HepG2 (cell line): ENCODE measurements around the gene FHIP2A. TPM values are rescaled to one million over a fixed set of nuclear protein-coding genes. Genes with fewer than 3 reads are reported as not detected.

Experiments
- ATAC-seq: fragments of 200-7000 bp; cut with Tn5 transposase; 3 replicates; pipeline ENCODE4 v1.9.1; 2020; ENCODE audit warnings: mild to moderate bottlenecking, moderate library complexity
- BruUV-seq: library from RNA; stranded (reverse); fragments of 400-500 nt; replicated peaks from 2 replicates; lab custom pipeline; 2021; lab: Mats Ljungman, UMichigan
- CTCF ChIA-PET: fragments of 300-600 bp; formaldehyde crosslinking; extraction: SDS; loops from one replicate; lab custom pipeline; 2021; ENCODE audit warnings: low total read pairs, inconsistent platforms, low intra/inter-chr PET ratio; lab: Yijun Ruan, JAX
- POLR2A ChIA-PET: fragments of 350-600 bp; sonication (Branson Sonifier 250); formaldehyde crosslinking; loops from one replicate; lab custom pipeline; 2020; ENCODE audit warnings: antibody characterized with exemption, inconsistent platforms; lab: Yijun Ruan, JAX
- DNase-seq: peaks from one replicate; pipeline ENCODE4 v3.0.0-alpha.2; 2015; ENCODE audit warnings: low spot score
- FAIRE-seq: peaks from 3 replicates; lab custom pipeline; 2011; peaks lifted over from hg19 to GRCh38; lab: Jason Lieb, UNC
- H2AFZ ChIP-seq: one replicate; pipeline ENCODE4 v1.6.1; 2011; ENCODE audit warnings: low read length, inconsistent platforms
- H3K27ac ChIP-seq: fragments of 300-600 bp; 3 replicates; pipeline ENCODE4 v1.8.0; 2011; ENCODE audit warnings: mixed run types, mild to moderate bottlenecking, mixed read lengths, low read length, inconsistent platforms; ENCODE audit not compliant: insufficient read depth; ENCODE audit errors: extremely low read length
- H3K27me3 ChIP-seq, 2 experiments: fragments of 200-600 bp in 1 of 2; 2 replicates in 1 of 2; 3 replicates in 1 of 2; pipeline versions ENCODE4 v1.6.0 to v1.8.0; 2011; ENCODE audit warnings: low read length in 2 of 2, mild to moderate bottlenecking in 2 of 2, moderate library complexity in 2 of 2, inconsistent platforms in 1 of 2; ENCODE audit not compliant: insufficient read depth in 2 of 2, control insufficient read depth in 1 of 2
- H3K36me3 ChIP-seq, 2 experiments: fragments of 200-600 bp in 1 of 2; replicated peaks in 1 of 2; 2 replicates in 1 of 2; 3 replicates in 1 of 2; pipeline versions ENCODE4 v1.5.1 to v1.8.0; 2011; ENCODE audit warnings: low read length in 2 of 2, inconsistent platforms in 1 of 2; ENCODE audit not compliant: insufficient read depth in 2 of 2, control insufficient read depth in 1 of 2
- H3K4me1 ChIP-seq: 2 replicates; pipeline ENCODE4 v1.5.1; 2012; ENCODE audit warnings: low read length, inconsistent platforms; ENCODE audit not compliant: insufficient read depth
- H3K4me2 ChIP-seq: 2 replicates; pipeline ENCODE4 v1.6.0; 2011; ENCODE audit warnings: low read depth, low read length, inconsistent platforms
- H3K4me3 ChIP-seq, 3 experiments: fragments of 200-600 bp in 1 of 3; sonication (generic), shearing (Covaris generic) in 1 of 3; replicated peaks in 1 of 3; 2 replicates each; pipeline ENCODE4 v1.5.1; 2011 to 2016; ENCODE audit warnings: low read length in 3 of 3, inconsistent platforms in 2 of 3, low read depth in 2 of 3, mild to moderate bottlenecking in 2 of 3, control low read depth in 1 of 3, mixed read lengths in 1 of 3; ENCODE audit not compliant: insufficient read depth in 1 of 3
- H3K79me2 ChIP-seq: one replicate; pipeline ENCODE4 v1.6.1; 2011; ENCODE audit warnings: low read length, inconsistent platforms; ENCODE audit not compliant: insufficient read depth
- H3K9ac ChIP-seq: 2 replicates; pipeline ENCODE4 v1.6.0; 2011; ENCODE audit warnings: mild to moderate bottlenecking, low read depth, low read length, inconsistent platforms; ENCODE audit not compliant: insufficient read depth
- H3K9me3 ChIP-seq: 2 replicates; pipeline ENCODE4 v1.5.1; 2012; ENCODE audit warnings: mild to moderate bottlenecking, low read length
- H4K20me1 ChIP-seq: 2 replicates; pipeline ENCODE4 v1.6.0; 2011; ENCODE audit warnings: inconsistent platforms, mild to moderate bottlenecking, low read length, moderate library complexity; ENCODE audit not compliant: insufficient read depth
- FOSL2 ChIP-seq: sonication (generic); formaldehyde crosslinking; IDR thresholded peaks from 2 replicates; pipeline ENCODE4 v1.4.0; 2020; ENCODE audit warnings: missing genetic modification reagents
- HMG20B ChIP-seq: conservative IDR thresholded peaks from 2 replicates; pipeline ENCODE4 v1.6.1; 2016; ENCODE audit warnings: missing genetic modification reagents, missing compliant biosample characterization
- NFYC ChIP-seq: IDR thresholded peaks from 2 replicates; pipeline ENCODE4 v1.6.1; 2016; ENCODE audit warnings: missing genetic modification reagents, missing compliant biosample characterization
- SP140L ChIP-seq: sonication (generic); formaldehyde crosslinking; IDR thresholded peaks from 2 replicates; pipeline ENCODE4 v1.4.0; 2020; ENCODE audit warnings: missing genetic modification reagents, borderline replicate concordance
- STAG1 ChIP-seq: sonication (generic); formaldehyde crosslinking; IDR thresholded peaks from 2 replicates; pipeline ENCODE4 v1.4.0; 2020; ENCODE audit warnings: missing genetic modification reagents
- TARDBP ChIP-seq: sonication (generic); formaldehyde crosslinking; IDR thresholded peaks from 2 replicates; pipeline ENCODE4 v1.8.0; 2022; ENCODE audit warnings: mild to moderate bottlenecking, missing genetic modification reagents
- WIZ ChIP-seq: sonication (generic); formaldehyde crosslinking; IDR thresholded peaks from 2 replicates; pipeline ENCODE4 v1.5.1; 2020; ENCODE audit warnings: mild to moderate bottlenecking, missing genetic modification reagents
- ZNF629 ChIP-seq: sonication (generic); formaldehyde crosslinking; conservative IDR thresholded peaks from 2 replicates; pipeline ENCODE4 v1.5.0; 2020; ENCODE audit warnings: missing genetic modification reagents
- ZNF766 ChIP-seq: sonication (generic); formaldehyde crosslinking; IDR thresholded peaks from 2 replicates; pipeline ENCODE4 v1.5.0; 2020; ENCODE audit warnings: missing genetic modification reagents, borderline replicate concordance
- WGBS: methylation state at CpG from one replicate; pipeline ENCODE4 v1.1.6; 2017; ENCODE audit warnings: low lambda C conversion rate; 5-methylcytosine and 5-hydroxymethylcytosine counted together
- in situ Hi-C: cut with HindIII; loops from 2 replicates; pipeline ENCODE4 v1.10.0; 2017; ENCODE audit warnings: low pct_unique_long_range_greater_than_20kb; ENCODE audit not compliant: extremely low pct_ligation_motif_present
- intact Hi-C: fragments of 100-400 bp; cut with micrococcal nuclease; formaldehyde crosslinking; loops from one replicate; pipeline ENCODE4 v1.10.0; 2022; ENCODE audit not compliant: unreplicated experiment
- polyA plus RNA-seq, 8 experiments: library from polyadenylated mRNA; depleted of rRNA in 3 of 8; stranded (reverse) in 7 of 8; unstranded in 1 of 8; fragments of >200 nt; fragmentation: Illumina TruSeq in 4 of 8; extraction: Trizol in 4 of 8; gene quantifications; 2 replicates each; pipeline versions ENCODE4 v1.2.1 to v1.2.3, GENCODE V29; 2011 to 2016; ENCODE audit warnings: low read depth in 4 of 8, missing spikeins in 1 of 8, mixed read lengths in 1 of 8; ENCODE audit not compliant: insufficient read depth in 1 of 8
- total RNA-seq, 5 experiments: library from RNA; depleted of rRNA; stranded (reverse); fragments of >200 nt; fragmentation: Illumina TruSeq; extraction: Trizol; gene quantifications; 2 replicates each; pipeline ENCODE4 v1.2.3, GENCODE V29; 2016; ENCODE audit warnings: low read depth in 1 of 5

FHIP2A gene
- total and polyA plus RNA-seq, 2 of the 13 experiments (the other 11 are each of a cell fraction or from before 2014, with no cell fraction given) = 6.5 to 8.3 TPM

GRCh38 chr10:114825513-114826253 is 4.1 kb downstream of the FHIP2A start:
- H3K9ac ChIP-seq = no peak overlapping the region
- BruUV-seq = no TSS peak
- TF ChIP-seq FOSL2 (CRISPR knock-in tag) = 0 out of 2 replicates have a peak, but pooled peaks have one; percentile 10
- no peak for TF ChIP-seq WIZ (CRISPR knock-in tag)
- TF ChIP-seq NFYC = no peak
- TF ChIP-seq STAG1 (CRISPR knock-in tag) = no peak
- TF ChIP-seq HMG20B (CRISPR knock-in tag) = no peak
- TF ChIP-seq, all 625 proteins: peak for 1
- in situ Hi-C loops = no loop called here
- ATAC-seq (no peak), FAIRE-seq (no peak), DNase-seq (no peak)
- Histone ChIP-seq H3K4me2 (0 out of 2 replicates have a peak overlapping the region, but pooled peaks have one; percentile 9), H3K79me2 (peaks cover 59% of the 10 kb centered on the region), H2AFZ (no peak overlapping the region), H3K36me3 (no peaks in the 10 kb centered on the region; a peak in 1 of 5 replicates), H3K27ac (no peak overlapping the region), H3K27me3 (no peaks in the 10 kb centered on the region), H4K20me1 (peaks cover 5% of the 10 kb centered on the region; the same call in 1 of the 2 replicates), H3K9me3 (no peaks in the 10 kb centered on the region), H3K4me1 (peaks cover 26% of the 10 kb centered on the region), H3K4me3 (no peak overlapping the region)
- intact Hi-C loops = no loop called here
- WGBS = 97% methylated on average over 4 of the region's 4 CpGs
- POLR2A ChIA-PET = no interaction called here
- CTCF ChIA-PET = no interaction called here

GRCh38 chr10:114829160-114829909 is 7.8 kb downstream of the FHIP2A start:
- in situ Hi-C loops = no loop called here
- POLR2A ChIA-PET = no interaction called here
- no peaks in the 10 kb centered on the region for H3K9me3 ChIP-seq
- peaks cover 4 to 24% of the 10 kb centered on the region in 2 experiments; a peak in 4 of 5 replicates for H3K36me3 ChIP-seq
- H4K20me1 ChIP-seq = peaks cover 5% of the 10 kb centered on the region; the same call in 1 of the 2 replicates
- peaks cover 41% of the 10 kb centered on the region for H3K79me2 ChIP-seq
- H3K9ac ChIP-seq = no peak overlapping the region
- H3K4me1 ChIP-seq = peaks cover 16% of the 10 kb centered on the region
- intact Hi-C loops = no loop called here
- DNase-seq (no peak), FAIRE-seq (no peak), ATAC-seq (no peak)
- CTCF ChIA-PET = no interaction called here
- H3K27me3 ChIP-seq = no peaks in the 10 kb centered on the region
- TF ChIP-seq ZNF766 (CRISPR knock-in tag) (no peak), ZNF629 (CRISPR knock-in tag) (no peak), SP140L (CRISPR knock-in tag) (no peak), TARDBP (no peak)
- no TSS peak for BruUV-seq
- no peak overlapping the region for H2AFZ ChIP-seq
- no peak overlapping the region for H3K27ac ChIP-seq
- H3K4me2 ChIP-seq = no peak overlapping the region
- WGBS = 86% methylated on average over 4 of the region's 4 CpGs
- no peak overlapping the region for H3K4me3 ChIP-seq
